ENCODE data around the gene TRIM63.

The TRIM63 gene

GRCh38 chr1:26031611-26032220, 35.7 kb downstream of the TRIM63 start:
- no peak for DNase-seq

GRCh38 chr1:26031196-26031595, 36.2 kb downstream of the TRIM63 start:
- no peak for DNase-seq

- DNase-seq = no peak
Observed at GRCh38 chr1:26029864-26030481, 37.5 kb downstream of the TRIM63 start.

GRCh38 chr1:26029054-26029863, 38.2 kb downstream of the TRIM63 start:
- DNase-seq = no peak

- no peak for DNase-seq
Observed at GRCh38 chr1:26028490-26028980, 38.9 kb downstream of the TRIM63 start.

GRCh38 chr1:26027716-26028489, 39.5 kb downstream of the TRIM63 start:
- DNase-seq = no peak

GRCh38 chr1:26025517-26025916, 41.9 kb downstream of the TRIM63 start:
- DNase-seq = no peak

- DNase-seq = no peak
Observed at GRCh38 chr1:26025060-26025459, 42.4 kb downstream of the TRIM63 start.

GRCh38 chr1:26023826-26024225, 43.6 kb downstream of the TRIM63 start:
- DNase-seq = no peak

- no peak for DNase-seq
Observed at GRCh38 chr1:26023009-26023408, 44.4 kb downstream of the TRIM63 start.

GRCh38 chr1:26022404-26022779, 45.0 kb downstream of the TRIM63 start:
- no peak for DNase-seq

- DNase-seq = no peak
Observed at GRCh38 chr1:26021647-26022403, 45.6 kb downstream of the TRIM63 start, which contains the start of gene EXTL1. Gene EXTL1, plus strand, starts transcription at chr1:26021775. Its CDS starts 872 bp downstream, at chr1:26022647.

- no peak for DNase-seq
Observed at GRCh38 chr1:26020941-26021646, 46.3 kb downstream of the TRIM63 start.

GRCh38 chr1:26020330-26020768, 47.1 kb downstream of the TRIM63 start:
- DNase-seq = no peak

- DNase-seq = no peak
Observed at GRCh38 chr1:26019641-26020315, 47.7 kb downstream of the TRIM63 start.

GRCh38 chr1:26017606-26018005, 49.8 kb downstream of the TRIM63 start:
- DNase-seq = no peak

GRCh38 chr1:26016953-26017545, 50.4 kb downstream of the TRIM63 start:
- peak; percentile 18 for DNase-seq

- no peak for DNase-seq
Observed at GRCh38 chr1:26016258-26016952, 51.0 kb downstream of the TRIM63 start.

- no peak for DNase-seq
Observed at GRCh38 chr1:26015358-26015757, 52.1 kb downstream of the TRIM63 start.

- no peak for DNase-seq
Observed at GRCh38 chr1:26014179-26014578, 53.3 kb downstream of the TRIM63 start.
